ENCODE measurements around the gene SMG1.
"Not testable (repeated sequence)": the region's sequence is repeated elsewhere in the genome, so short reads cannot be mapped to it uniquely, and the experiment has no call there.

DNA sequence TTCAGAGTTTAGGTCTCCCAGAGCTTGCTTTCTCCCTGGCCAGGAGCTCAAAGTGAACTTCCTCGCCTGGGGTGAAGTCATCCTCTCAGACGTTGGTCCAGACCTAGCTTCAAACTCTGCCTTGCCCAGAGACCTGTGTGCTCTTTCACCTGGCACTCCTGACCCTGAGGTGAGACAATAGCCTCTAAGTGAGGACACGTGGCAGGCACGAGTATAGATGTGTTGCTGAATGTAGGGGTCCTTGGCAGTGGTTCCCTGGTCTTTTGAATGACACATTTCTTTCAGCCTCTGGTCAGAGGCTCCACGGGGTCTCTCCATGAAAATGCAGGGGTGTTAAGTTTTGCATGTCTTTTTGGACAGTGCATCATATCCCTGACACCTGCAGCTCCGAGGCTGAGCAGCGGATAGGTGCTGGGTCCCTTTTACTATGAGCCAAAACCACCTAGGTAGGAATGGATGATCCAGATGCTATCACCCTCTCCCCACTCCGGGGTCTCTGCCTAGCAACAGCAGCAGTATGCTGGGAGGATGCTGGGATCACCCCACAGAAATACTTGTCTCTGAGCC is 145.7 kb downstream of the SMG1 start:
- TF ChIP-seq POLR2AphosphoS5 (IDR thresholded peaks at IDR 0.05; ENCODE audit: low read depth, low read length); ZNF792 (CRISPR knock-in tag; IDR thresholded peaks at IDR 0.05); ZNF639 (CRISPR knock-in tag; conservative IDR thresholded peaks at IDR 0.05); HMGXB3 (CRISPR knock-in tag; IDR thresholded peaks at IDR 0.05; ENCODE audit: borderline replicate concordance); ZNF619 (CRISPR knock-in tag; IDR thresholded peaks at IDR 0.05); JUN (CRISPR knock-in tag; IDR thresholded peaks at IDR 0.05); PRDM10 (CRISPR knock-in tag; IDR thresholded peaks at IDR 0.05; ENCODE audit: low read depth); IRF9 (CRISPR knock-in tag; IDR thresholded peaks at IDR 0.05; ENCODE audit: borderline replicate concordance); EP300 (IDR thresholded peaks at IDR 0.05; ENCODE audit: low read depth in 2 of 2, low read length in 2 of 2); EP300 (CRISPR knock-in tag; IDR thresholded peaks at IDR 0.05; ENCODE audit: borderline replicate concordance); ZNF263 (CRISPR knock-in tag; IDR thresholded peaks at IDR 0.05): not testable (repeated sequence)
